AML-193 (cell line): ENCODE measurements around the gene GLB1L2.

Experiments
- DNase-seq, 2 experiments: peaks; one replicate each; lab custom pipeline; 2025; lab: John Stamatoyannopoulos, UW

The GLB1L2 gene

DNA sequence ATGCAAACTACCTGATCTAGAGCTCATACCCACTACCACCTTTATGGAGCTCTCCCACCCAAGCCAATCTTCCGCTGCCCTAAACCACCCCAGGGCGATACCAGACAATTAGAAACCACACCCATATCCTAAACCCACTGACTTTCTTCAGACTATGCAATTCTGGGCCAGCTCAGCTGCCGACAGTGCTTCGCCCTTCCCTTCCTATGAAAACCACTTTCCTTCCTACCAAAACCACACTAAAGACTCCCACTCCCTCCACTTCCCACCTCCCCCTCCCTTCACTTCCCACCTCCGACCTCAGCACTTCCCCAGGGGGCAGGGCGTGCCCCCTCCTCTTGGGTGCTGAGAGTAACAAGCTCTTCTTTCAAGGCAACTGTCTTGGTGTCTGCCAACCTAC lies 55.2 kb downstream of the GLB1L2 start:
- DNase-seq, result no peak

DNA sequence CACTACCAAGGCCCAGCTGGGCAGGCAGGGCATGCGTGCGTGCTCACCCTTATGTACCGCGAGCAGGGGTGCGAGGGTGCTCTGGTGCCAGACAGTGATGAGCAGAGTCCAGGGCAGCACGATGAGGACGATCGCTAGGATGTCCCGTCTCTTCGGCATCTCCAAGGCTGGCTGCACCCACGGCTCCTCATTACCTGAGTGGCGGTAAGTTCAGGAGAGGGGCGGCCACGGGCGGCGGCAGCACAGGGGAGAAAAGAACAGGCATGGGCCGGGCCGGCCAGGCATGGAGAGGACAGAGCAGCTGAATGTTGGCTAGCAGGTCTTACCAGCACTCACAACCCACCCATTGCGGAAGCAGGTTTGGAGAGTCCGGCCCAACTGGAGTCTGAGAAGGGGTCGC lies 55.7 kb downstream of the GLB1L2 start:
- DNase-seq, result no peak

- DNase-seq, result no peak
Measured at GRCh38 chr11:134388590-134388989, 56.8 kb downstream of the GLB1L2 start.

DNA sequence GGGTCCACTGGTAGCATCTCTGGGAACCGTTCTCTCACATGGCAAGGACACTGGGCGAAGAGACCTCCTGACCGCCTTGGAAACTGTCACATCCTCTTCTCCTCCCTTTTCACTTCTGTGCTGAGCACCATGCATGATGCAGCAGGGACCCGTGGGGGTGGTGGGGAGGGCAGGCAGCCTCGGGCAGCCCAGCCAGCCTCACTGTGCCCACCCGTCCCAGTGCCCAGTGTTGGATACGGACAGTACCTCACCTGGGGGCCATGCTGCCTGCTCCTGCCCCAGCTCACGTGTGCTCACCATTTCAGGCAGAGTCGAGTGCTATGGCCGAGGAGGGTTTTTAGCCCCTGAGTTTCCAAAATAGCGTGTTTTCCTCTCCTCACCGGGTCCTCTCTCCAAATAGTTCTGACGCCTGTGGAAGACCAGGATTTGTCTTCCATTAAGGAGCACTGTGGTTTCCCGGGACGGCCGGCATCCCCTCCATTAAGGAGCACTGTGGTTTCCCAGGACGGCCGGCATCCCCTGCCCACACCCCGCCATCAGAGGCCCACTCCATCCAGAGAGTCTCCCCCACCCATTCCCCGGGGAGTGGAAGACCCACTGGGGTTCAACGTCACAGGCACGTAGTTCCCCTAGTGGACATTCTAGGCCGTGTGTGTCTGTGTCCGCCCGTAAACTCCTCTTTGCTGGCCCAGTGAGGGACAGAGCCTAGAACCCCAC lies 57.8 kb downstream of the GLB1L2 start:
- DNase-seq, result no peak

GRCh38 chr11:134390706-134391569 lies 59.1 kb downstream of the GLB1L2 start:
- DNase-seq, result no peak

DNA sequence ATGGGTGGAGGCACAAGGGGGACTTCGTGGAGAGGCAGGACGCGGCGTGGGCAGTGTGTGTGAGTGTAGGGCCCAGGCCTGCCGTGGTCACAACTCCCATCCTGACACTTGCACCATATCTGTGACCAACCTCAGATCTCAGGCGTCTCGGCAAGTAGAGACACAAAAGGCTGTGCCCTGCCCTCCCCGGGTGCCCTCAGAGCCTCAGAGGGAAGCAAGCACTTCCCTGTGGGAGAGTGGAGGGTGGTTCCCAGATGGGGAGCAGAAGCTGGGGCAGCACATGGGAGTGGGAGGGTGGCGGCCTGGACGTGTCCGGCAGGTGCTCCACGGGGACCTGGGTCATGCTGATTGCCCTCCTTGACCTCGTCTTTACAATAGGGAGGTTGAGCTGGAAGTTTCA lies 59.9 kb downstream of the GLB1L2 start:
- DNase-seq, result no peak

GRCh38 chr11:134392953-134393615 lies 61.3 kb downstream of the GLB1L2 start:
- DNase-seq, result no peak

DNA sequence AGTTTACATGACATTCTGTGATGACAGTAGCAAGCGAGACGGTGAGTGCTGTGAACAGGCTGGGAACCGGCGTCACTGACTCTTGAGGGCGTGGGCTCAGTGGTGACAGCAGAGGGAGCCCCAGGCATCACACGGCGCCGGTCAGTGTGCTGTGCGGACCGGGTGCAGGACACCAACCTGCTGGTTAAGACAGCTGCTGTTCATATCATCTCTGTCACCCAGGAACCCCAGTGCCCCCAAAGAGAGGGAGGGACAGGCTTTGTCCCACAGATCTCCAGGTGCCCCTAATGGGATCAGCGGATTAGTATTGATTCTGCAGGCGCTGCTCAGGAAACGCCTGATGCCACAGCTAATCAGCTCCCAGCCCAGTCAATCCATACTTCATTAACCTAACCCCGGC lies 61.9 kb downstream of the GLB1L2 start:
- DNase-seq, result no peak

DNA sequence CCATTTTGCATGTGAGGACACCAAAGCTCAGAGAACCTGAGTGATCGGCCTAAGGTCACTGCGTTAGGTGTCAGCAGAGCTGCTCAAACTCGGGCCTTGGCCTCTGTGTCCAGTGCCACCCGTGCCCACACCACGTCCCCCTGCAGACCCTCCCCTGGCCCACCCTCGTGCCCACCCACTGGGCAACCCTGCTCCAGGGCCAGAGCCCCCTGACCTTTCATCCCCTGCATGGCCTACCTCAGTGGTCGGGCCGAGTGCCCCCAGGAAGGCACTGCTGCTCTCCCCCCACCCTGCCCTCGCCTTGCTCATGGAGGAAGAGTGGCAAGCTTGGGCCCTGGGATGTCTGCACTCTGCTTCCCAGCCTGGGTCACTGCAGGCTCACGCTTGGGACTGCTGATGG lies 62.5 kb downstream of the GLB1L2 start:
- no peak for DNase-seq

GRCh38 chr11:134395002-134395401 lies 63.2 kb downstream of the GLB1L2 start:
- DNase-seq, result no peak

- no peak for DNase-seq
Measured at GRCh38 chr11:134397304-134398078, 65.7 kb downstream of the GLB1L2 start.

- no peak for DNase-seq
Measured at GRCh38 chr11:134398079-134398444, 66.3 kb downstream of the GLB1L2 start.

- no peak for DNase-seq
Measured at GRCh38 chr11:134398644-134399292, 67.0 kb downstream of the GLB1L2 start.

GRCh38 chr11:134399293-134399654 lies 67.5 kb downstream of the GLB1L2 start:
- no peak for DNase-seq

- no peak for DNase-seq
Measured at GRCh38 chr11:134399996-134400395, 68.2 kb downstream of the GLB1L2 start.

DNA sequence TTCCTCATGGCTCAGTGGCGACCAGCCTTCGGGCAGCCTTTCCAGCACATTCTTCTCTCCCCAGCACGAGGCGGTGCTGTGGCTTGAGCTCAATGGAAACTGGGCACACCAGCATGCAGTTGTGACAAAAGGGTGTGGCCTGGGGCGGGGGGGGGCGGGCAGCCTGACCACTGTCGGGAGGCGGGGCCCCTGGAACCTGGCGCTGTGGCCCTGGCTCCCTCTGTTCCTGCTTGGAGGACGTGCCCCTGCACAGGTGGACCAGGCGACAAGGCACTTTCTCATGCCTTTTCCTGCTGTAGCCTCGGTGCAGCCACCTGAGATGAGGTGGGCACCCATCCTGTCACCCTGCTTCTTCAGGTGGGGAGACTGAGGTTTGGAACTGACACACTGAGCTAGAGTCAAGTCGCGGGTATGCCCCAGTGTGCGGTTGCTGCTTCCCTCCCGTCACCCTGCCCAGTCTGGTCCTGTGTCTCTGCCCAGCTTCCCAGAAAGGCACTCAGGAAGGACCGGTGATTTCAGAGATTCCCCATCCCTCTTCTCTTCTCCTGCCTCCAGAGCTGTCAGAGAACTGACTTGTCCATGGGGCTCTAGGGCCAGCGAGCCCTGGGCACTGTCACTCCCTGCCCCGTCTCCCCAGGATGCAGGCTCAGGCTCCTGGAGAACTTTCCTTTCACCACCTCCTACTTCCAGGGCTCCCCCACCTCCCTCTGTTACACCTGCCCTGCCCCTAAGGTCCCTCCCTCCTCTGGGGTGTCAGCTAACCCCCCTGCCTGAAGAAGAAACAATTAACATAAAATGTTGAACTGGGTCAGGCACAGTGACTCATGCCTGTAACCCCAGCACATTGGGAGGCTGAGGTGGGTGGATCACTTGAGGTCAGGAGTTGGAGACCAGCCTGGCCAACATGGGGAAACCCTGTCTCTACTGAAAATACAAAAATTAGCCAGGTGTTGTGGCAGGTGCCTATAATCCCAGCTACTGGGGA lies 70.3 kb downstream of the GLB1L2 start:
- no peak for DNase-seq

GRCh38 chr11:134402910-134403309 lies 71.1 kb downstream of the GLB1L2 start:
- no peak for DNase-seq

GRCh38 chr11:134404575-134405341 lies 73.0 kb downstream of the GLB1L2 start:
- DNase-seq, result no peak

- no peak for DNase-seq
Measured at GRCh38 chr11:134405436-134405835, 73.6 kb downstream of the GLB1L2 start.

DNA sequence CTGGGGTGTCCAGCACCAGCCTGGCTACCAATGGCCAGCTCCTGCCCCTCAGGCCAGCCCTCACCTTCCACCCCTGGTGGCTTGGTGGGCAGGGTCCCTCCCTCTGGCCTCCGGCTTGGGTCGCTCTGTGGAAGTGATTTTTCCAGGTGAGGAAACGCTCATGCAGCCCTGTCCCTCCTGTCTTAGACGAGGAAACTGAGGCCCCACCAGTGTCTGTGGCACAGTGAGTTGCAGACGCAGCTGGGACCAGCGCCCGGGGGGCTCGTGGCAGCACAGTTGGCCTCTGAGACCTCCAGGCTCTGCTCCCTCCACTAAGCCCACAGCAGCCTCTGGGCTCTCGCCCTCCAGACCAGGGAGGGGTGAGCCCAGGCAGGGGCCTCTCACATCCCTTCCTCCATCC lies 74.1 kb downstream of the GLB1L2 start:
- DNase-seq, result no peak
